Fibroblast of skin of abdomen (primary cell): Measurements from ENCODE around the gene RHOD.

ENCODE experiments used
- DNase-seq: peaks from one replicate; pipeline ENCODE4 v3.0.0-alpha.2; 2013

Gene RHOD

DNA sequence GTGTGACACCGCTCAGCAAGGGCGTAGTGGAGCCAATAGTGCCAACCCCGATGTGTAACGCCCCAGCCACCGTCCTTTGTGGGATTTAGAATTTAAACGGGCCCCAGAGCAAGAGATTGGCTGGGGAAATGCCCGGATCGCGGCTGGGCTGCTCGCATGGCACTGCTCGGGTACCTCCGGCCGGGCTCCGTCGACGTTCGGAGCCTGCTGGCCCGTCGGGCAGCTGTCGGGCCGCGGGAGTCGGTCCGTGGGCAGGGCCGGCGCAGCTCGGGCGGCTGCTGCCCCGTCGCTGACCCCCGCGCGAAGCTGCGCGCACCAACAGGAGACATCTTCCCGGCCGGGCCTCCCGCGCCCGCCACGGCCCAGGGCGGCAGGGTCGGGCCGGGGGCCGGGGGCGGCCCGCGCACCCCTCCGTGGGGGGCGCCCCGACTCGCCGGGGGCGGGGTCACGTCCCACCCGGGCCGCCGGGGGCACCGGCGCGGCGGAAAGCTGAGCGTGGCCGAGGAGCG, 61.1 kb downstream of the RHOD start:
- peak; percentile 10 for DNase-seq

- peak; percentile 29 for DNase-seq
Observed at GRCh38 chr11:67118181-67118766, 61.6 kb downstream of the RHOD start.

- DNase-seq = peak; percentile 99
Observed at GRCh38 chr11:67118801-67119584, 62.3 kb downstream of the RHOD start, which contains the start of gene KDM2A. Gene KDM2A (plus strand): TSS chr11:67119263. CDS start chr11:67121317, 2,054 bp downstream.

DNA sequence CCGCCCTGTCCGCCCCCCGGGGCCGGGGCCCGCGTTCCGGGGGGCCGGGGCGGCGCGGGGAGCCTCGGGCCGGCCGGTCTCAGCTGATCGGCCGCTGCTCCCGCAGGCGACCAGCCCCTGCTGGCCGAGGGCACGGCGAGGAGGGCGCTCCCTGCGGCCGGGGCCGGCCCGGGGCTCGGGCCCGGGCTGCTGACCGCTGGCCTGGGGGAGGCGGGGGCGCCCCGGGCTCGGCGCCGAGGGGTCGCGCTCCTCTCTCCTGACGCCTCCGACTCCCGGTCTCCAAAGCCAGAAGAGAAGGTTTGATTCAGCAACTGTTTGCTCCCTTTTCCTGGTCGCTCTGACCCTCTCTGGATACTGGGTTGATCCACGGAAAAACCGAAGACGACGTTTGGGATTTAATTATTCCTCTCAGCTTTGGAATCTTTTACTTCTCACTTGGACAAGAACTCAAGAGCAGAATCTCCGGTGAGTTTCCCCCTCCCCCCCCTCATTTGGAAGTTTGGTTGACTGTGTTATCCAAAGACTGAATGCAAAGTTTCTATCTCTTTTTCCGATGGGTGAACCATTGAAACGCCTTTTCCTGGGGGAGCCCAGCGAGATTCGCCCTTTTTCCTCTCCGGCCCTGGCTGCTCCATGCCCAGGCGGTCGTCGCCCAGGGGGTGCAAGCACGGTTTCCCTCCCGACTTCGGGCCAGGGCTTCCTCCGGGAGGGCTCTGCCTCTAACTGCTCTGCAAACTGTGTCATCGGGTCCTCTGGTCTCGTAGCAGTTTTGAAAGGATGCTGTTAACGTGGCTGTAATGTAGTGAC, 63.1 kb downstream of the RHOD start:
- DNase-seq = no peak

- no peak for DNase-seq
Observed at GRCh38 chr11:67120456-67120855, 63.8 kb downstream of the RHOD start.

DNA sequence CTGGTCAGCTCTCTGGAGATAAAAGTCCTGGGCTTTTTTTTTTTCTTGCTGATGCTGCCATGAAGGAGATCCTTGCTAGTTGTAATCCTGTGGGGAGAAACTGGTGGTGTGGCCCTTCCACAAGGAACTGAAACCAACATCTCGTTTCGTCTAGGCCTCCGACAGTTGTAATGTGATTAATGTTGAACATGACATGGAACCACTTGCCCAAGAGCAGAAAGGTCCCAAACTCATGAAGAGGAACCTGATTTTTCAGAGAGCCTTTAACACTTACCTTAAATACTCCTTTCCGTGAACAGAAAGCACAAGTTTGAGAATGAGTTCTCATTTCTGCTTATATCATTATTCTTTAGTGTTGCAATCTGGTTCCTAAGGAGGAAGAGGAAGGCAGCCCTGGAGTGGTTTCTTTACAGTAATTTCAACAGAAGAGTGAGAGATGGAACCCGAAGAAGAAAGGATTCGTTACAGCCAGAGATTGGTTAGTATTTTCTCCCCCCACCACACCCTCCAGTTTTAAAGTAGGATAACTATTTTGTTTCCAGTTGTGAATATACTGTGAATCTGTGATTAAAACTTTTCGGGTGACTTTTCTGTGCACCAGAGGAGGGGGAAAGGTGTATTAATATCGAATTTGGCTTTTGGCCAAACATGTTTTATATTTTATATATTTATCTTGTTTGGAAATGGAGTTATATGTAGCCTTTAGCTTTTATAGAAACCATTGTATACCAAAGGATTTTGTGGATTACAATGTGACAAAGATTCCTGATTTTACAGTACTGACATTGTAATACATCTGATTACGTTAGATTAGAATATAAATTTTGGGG, 64.4 kb downstream of the RHOD start:
- peak; percentile 12 for DNase-seq
